T-helper 1 cell treated with Interleukin-12 subunit alpha and Interleukin-12 subunit beta and Interleukin-4 antibody, amounts not matched to agents 30 ng/mL and 1 ng/mL, for 36 hours (primary cell): ENCODE measurements around the gene CDH4. TPM values are rescaled to one million over a fixed set of nuclear protein-coding genes. Genes with fewer than 3 reads are reported as not detected.

ENCODE experiments used
- intact Hi-C: fragments of 100-400 bp; cut with micrococcal nuclease; formaldehyde crosslinking; loops from one replicate; pipeline ENCODE4 v1.15.1; 2024
- total RNA-seq: library from RNA; stranded (reverse); gene quantifications from 2 replicates; pipeline ENCODE4 v1.2.3, GENCODE V29; 2022

CDH4 gene
- total RNA-seq, 1 donor from 2014 or later, result not detected

DNA sequence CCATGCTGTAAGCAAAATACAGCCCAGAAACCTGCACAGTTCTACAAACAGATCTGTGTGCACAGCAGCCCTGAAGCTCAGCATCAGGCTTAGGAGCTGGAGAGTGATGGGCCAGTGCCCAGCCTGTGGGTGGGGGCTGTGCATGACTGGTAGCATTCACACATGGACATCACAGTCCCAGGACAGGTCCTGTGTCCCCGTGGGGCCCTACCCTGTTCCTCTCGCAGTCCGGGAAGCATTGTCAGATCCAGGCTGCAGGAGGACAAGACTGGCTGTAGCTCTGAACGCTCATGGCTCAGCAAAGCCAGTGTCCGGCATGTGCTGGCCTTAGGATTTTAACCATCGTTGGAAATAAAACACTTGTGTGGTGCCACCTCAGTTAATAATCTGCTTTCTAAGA is 234.1 kb downstream of the CDH4 start:
- intact Hi-C loops, result no loop called here

DNA sequence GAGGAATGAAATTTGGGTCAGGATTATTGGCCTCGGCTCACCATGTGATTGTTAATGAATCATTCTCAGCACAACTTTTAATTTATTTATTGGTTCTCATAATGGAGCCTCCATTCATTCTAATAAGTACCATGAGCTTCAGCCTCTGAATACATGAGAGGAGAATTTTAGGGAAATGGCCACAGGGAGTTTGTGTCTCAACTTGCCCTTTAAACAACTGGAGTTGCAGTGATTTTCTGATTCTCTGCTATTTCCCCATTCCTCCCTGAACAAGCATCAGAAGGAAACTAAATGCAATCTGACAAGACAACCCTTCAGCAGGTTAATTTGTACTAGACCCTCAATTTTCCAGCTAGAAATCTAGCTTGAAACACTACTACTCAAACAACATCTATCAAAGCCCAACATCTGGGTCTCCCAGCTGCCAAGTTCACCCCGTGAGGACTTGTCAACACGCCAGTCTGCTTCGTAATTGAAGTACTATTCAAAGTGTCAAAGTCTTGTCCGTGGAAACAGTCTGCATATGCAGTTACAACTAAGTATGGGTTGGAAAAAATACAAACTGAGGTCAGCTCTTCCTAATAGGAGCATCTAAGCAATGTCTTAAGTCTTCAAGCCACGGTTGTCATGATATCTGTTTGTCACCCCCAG is 235.4 kb downstream of the CDH4 start:
- intact Hi-C loops, result no loop called here

DNA sequence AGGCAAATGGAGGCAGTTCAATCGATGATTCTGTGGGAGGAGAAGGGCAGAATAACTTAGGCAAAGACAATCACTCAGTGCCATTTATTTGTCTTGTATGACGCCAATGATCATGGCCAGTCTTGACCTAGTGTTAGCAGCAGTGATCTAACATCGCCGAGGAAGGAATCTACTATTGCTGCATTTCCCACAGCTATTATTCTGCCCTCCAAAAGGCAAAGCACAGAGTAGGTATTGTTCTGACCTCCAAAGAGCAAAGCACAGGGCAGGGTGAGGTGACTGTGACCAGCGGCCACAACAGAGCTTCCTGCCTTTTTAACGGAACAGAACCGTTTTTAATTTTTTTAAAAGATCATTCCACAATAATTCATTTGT is 235.9 kb downstream of the CDH4 start:
- intact Hi-C loops, result no loop called here

DNA sequence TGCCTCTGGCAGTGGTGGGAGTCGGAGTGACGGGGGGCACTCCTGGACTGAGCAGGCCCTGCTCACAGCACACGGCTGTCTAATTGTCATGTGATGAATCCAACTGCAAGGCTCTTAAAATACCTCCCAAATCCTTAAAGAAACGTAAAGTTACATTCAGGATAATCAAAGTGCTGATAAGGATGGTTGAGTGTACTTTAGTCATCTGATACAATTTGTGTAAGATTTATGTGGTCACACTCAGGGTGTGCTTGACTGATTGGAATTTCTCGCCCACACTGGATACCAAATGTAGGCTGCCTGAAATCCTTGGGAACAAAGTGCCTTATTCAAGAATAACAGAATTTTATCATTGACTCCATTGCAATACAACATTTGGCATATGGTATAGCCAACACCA is 238.7 kb downstream of the CDH4 start:
- intact Hi-C loops, result no loop called here

DNA sequence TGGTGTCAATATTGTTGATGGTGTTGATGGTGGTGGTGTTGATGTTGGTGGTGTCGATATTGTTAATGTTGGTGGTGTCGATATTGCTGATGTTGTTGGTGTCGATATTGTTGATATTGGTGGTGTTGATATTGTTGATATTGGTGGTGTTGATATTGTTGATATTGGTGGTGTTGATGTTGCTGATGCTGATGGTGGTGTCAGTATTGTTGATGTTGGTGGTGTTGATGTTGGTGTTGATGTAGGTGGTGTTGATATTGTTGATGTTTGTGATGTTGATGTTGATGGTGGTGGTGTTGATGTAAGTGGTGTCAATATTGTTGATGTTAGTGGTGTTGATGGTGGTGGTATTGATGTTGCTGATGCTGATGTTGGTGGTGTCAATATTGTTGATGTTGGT is 240.0 kb downstream of the CDH4 start:
- intact Hi-C loops, result no loop called here

DNA sequence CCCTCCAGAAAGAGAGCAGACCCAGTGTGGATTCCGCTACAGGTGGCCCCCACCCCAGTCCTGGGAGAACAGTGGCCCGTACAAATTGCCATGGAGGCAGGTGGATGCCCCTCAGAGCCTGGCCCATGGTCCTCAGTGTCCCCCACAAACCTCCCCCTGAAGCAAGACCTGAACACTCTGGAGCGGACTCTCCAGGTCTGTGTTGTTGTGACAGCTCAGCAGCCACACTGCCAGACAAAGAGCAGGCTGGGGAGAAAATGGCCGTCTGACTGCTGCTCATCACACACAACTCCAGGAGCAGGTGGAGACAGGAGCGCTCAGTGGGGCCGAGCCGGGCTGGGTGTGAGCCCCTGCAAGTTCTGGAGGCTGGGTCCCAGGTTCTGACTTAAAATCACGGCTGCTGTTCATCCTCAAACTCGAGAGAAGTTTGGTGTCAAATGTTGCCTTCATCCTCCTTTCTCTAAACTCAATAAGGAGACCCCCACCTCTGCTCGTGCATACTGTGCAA is 241.8 kb downstream of the CDH4 start:
- intact Hi-C loops, result no loop called here

DNA sequence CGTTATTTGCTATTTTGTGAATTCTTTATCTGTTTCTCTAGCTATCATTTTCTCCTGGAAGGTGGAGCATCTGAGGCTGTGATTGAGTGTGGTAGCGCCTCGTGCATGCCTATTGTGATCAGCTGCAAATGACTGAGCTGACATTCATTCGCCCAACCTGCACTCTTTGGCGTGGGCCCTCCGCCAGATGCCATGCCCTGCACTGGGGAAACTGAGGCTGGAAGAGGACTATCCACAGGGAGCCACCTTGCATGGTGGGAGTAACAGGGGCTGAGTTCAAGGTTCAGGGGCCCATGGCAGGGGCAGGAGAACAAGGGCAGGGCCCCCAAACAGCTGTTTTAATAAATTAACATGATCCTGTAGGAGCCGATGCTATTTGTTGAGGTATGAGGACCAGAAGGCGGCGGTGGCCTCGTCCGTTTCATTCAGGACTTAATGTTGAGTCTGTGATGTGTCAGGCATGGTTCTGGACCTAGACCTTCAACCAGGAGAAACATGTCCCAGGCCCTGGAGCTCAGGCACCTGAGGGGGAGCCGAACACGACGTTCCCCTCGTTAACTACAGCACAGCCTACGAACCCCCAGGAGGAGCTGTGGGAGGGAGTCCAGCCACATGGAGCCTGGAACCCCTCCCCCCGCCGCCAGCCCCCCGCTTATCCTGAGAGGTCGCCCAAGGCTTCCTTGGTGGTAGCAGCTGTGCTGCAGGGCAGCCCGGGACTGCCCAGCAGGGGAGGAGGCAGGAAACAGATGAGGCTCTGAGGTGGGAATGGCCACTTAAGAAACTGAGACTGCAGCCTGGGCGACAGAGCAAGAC is 242.9 kb downstream of the CDH4 start:
- intact Hi-C loops, result no loop called here

DNA sequence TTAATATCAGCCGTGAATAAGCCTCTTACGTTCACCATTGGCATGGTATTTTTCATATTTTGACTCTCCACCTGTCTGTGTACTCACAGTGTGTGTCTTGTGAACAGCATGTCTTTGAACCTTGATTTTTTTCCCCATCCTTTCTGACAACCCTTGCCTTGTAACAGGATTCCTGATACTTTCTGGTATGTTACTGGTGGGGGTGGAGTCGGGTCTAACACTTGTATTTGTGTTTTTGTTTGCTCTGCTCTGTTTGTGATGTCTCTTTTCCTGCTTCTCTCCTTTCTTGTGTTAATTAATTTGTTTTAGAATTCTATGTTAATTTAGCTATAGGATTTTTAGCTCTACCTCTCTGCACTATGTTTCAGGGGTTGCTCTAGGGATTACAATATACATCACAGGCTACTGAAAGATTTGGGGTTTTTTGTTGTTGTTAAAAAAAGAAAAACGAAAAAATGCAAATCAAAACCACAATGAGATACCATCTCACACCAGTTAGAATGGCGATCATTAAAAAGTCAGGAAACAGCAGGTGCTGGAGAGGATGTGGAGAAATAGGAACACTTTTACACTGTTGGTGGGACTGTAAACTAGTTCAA is 245.1 kb downstream of the CDH4 start:
- intact Hi-C loops, result no loop called here

DNA sequence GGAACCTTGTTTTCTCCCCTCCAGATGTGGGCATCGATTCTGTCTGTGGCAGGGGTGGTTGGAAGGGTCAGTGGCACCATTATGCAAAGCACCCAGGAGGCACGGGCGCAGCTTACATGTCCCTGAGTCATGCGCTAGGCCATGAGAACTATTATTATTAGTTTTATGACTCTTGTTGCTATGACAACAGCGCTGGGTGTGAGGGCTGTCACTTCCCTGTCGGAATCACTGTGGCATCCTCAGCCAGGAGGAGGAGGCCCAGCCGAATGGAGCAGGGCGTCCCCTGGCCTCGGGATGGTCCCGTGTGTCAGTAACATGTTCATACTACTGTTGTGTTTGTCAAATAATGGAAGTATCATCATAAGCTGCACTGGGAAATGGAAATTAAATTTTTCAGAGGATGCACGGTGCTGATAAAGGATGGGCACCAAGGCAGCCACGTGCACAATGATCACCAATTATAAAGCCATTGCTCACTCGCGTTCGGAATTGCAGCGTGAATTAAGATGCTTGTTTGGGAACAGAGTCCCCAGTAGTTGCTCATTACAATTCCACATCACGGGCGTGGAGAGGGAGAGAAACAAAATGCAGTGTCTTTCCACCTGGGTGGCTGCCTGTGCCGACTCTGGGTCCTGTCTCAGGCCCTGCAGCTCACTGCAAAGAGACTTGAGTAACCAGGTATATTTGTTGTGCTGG is 247.9 kb downstream of the CDH4 start:
- intact Hi-C loops, result no loop called here

DNA sequence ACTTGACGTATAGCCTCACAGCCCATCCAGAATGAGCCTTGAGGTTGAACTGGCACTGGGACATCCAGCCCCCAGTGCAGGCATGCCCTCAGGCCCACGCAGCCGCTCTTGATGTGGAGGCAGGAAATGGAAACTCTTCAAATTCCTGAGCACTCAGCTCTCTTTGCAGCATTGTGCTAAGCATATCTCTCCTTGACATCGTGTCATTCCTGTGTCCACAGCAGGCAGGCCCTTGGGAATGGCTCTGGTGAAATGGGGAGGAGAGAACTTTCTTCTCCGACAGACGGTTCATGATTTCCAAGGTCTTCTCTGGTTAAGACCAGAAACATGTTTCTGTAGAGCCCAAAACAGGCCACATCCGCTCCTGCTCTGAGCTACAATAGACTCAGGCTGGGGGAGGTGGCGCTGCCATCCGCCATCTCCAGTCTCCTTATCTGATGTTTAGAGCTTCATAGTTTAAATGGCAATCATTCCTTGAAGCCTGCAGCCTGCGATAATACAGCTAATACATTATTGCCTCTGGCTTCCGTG is 248.8 kb downstream of the CDH4 start:
- intact Hi-C loops, result no loop called here

DNA sequence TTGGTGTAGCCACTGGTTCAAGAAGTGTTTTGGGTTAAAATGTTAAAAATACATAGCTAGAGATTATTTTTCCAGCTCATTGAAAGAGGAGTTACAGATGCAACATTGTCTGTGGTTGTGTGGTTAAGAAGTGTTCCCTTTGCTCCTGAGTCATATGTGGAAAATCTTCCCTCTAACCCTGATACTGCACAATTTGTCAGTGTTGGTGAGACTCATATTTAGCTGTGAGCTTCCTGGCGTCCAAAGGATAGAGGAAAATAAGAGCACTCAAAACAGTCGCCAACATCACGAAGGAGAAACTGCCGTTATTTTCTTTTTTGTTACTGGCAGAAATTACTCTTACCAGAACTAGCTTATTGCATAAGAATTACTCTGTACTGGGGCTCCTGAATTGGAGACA is 250.4 kb downstream of the CDH4 start:
- intact Hi-C loops, result no loop called here

DNA sequence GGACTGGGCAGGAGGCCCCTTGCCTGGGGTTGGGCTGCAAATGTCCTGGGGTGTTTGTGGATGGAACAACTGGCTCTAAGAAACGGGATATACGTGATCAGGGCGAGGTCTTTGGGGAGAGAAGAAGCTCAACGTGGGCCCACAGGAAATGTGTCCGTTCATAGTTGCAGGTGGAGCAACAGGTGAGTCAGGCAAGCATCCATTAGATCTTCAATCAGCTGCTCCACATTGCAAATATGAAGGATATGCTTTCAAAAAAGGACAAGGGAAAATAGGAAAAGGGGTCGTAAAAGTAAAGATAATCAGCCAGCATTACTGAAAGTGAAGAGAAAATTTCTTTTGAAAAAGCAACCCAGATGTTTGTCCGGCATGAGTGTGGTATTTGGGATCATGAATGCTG is 251.0 kb downstream of the CDH4 start:
- intact Hi-C loops, result no loop called here

DNA sequence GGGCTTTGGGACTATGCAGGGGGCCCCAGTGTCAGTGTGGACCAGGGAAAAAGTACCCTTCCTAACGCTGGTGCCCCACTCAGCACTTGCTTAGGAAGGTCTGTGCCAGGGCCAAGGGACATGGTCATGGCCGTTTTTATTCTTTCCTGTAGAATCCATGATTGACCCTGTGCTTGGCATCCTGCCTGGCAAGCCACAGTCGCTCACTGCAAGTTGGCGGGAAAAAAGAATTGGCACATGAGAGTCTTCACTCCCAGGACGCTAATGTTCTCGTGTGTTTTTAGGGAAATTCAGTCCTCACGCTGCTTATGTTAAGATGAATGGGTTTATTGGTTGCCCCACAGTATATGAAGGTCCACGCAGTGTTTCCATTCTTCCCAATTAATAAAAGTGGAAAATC is 253.4 kb downstream of the CDH4 start:
- intact Hi-C loops, result no loop called here

DNA sequence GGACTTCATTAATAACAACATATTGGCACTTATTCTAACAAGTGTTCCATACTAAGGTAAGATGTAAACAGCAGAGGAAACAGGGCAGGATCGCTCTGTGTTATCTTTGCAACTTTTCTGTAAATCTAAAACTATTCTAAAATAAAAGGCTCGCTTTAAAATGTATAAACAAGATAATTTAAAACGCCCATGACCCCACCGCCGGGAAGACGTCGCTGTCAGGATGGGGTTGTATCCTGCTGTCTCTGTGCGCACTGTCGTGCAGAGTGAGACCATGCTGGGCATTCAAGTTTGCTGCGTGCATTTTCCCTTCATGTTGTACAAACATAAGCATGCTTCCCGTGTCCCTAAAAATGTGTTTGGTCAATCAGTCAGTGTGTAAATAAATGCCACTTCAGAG is 255.7 kb downstream of the CDH4 start:
- intact Hi-C loops, result no loop called here

DNA sequence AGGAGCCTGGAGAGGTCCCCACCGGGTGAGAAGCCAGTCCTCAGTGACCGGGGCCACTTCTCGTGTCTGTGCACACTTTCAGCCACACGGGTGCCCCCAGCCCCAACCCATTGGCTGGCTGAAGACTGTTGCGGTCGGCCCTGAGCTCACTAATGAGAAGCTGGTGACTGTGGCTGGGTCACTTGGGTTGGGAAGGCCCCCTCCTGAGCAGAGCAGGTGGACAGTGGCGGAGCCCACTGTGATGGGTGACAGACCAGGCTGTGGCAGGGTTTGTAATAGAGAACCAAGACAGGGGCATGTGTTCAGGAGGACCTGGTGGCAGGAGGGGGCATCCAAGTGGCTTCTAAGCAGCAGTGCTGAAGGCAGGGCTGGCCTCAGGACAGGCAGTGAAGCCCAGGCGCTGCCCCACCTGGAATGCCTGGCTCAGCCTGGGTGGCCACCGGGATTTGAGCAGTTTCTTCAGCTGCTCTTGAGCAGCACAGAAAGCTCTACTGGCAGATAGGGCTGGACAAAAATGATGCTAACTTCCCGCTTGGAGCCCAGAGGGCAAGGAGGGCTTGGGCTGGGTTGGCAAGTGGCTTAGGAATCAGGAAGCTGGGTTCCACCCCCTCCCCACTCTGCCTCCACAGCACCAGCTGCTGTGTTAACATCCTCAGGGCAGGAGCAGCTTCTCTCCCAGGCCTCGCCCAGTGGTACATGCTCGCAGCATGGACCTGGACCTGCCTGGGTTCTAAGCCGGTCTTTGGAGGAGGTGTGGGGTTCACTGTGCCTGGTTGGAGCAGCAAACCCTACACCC is 256.4 kb downstream of the CDH4 start:
- intact Hi-C loops, result no loop called here

DNA sequence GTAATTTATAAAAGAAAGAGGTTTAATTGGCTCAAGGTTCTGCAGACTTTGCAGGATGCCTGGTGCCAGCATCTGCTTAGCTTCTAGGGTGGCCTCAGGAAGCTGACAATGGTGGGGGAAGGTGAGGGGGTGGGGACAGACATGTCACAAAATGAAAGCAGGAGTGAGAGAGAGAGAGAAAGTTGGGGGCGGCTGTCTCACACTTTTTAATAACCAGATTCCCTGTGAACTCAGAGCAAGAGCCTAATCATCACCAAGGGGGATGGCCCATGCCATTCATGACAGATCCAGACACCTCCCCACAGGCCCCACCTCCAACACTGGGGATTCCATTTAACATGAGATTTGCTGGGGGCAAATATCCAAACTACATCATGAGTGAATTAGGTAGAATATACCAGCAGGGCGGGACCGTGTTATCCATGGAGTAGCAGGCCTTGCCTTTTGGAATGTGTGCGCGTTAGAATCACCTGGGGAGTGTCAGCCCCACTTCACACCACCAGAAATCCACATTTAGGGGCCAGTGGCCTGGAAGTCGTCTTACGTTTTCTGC is 258.8 kb downstream of the CDH4 start:
- intact Hi-C loops, result no loop called here

DNA sequence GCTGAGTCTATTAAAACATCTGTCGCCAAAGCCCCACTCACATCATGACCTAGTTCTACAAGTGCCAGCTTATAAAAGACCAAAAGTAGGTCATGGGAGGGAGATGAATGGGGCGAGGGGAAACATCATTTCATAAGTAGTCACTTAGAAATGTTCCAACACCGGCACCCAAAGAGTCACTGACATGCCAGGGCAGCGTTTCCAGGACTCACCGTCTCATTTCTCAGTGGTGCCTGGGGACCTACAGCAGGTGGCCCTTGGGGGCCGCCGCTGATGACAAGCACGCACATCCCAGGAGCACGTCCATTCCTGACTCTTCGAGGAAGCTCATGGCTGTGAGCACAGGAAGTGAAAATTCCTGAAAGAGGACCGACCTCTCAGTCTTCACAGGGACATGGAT is 260.4 kb downstream of the CDH4 start:
- intact Hi-C loops, result no loop called here

DNA sequence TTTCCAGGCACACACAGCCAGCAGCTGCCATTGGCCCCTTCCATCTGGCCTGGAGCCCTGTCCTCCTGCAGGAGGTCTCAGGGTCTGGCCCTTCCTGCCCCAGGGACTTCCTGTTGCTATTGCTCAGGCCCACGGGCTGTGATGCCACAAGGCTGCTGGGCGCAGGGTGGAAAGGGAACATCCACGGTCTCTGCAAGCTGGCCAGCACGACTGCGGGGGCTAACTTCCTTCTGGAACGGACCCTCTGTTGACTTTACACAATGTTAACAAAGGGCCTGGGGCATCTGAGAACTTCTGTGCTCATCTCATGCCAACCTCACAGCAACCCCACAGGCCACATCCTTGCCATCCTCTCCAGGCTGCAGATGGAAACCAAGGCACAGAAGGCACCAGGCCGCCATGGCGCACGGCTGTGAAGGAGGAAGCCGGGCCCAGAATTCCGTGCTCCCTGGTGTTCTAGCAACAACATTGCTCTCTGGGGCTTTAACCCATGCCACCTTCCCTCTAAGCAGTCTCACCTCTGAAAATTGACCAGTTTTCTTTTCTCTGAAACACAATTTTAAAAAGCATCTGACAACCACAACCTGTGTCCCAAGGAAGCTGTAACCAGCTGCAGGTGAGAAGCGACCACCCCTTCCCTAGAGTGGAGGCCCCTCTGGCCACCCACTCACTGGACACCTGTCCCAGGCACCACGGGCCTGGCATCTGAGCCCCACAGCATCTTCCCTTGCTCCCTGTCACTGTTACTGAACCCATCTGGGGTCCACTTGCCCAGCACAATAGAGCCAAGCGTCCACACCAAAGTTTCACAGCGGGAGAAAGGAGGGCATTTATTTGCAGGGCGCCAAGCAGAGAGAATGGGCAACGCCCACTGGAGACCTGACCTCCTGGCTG is 261.3 kb downstream of the CDH4 start:
- intact Hi-C loops, result no loop called here

DNA sequence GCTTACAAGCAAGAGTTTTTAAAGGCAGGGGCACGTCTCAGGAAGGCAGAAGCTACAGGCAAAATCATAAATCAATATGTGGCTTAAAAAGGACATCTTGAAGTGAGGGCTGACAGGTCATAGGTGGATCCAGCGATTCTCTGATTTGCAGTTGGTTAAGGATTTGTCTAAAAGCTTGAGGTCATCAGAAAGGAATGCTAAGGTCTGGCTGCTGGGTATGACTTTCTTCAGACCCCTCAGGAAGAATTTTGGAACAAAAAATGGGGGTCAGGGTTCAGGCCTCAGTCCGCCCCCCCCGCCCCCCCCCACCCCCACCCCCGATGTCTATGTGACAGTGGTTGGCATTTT is 261.9 kb downstream of the CDH4 start:
- intact Hi-C loops, result no loop called here

DNA sequence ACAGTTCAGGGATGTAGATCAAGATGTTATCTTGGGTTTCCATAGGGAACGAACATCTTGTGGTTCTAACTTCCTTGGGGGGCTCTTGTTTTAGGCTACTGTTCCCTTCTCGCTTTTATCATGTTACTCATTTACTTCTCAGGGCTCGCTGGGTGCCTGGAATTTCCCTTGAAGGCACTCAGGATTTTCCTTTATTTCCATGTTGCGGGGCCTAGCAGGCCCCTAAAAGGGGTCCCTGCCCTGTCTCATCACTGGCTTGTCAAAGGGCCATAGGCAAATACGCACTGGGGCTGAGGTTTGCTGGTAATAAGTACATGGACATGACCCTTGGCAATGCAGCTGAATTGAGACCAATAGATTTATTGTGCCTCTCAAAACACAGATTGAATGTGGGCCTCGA is 262.3 kb downstream of the CDH4 start:
- intact Hi-C loops, result no loop called here
